ENCODE results near the gene HHIPL1. TPM values are rescaled to one million over a fixed set of nuclear protein-coding genes. Genes with fewer than 3 reads are reported as not detected.

The HHIPL1 gene
- total RNA-seq, 1 donor = 3.9 TPM

- DNase-seq (ENCODE audit: low read depth) = no peak
- no peak for TF ChIP-seq CTCF (IDR thresholded peaks at IDR 0.05; ENCODE audit: insufficient read depth, low read depth, low read length)
- H3K4me3 ChIP-seq (ENCODE audit: low read depth, low read length) = no peak overlapping the region
Observed at GRCh38 chr14:99670361-99671234, 25.7 kb downstream of the HHIPL1 start.

- no peak overlapping the region for H3K4me3 ChIP-seq (ENCODE audit: low read depth, low read length)
- TF ChIP-seq CTCF (IDR thresholded peaks at IDR 0.05; ENCODE audit: insufficient read depth, low read depth, low read length) = no peak
- no peak for DNase-seq (ENCODE audit: low read depth)
Observed at GRCh38 chr14:99671235-99672224, 26.6 kb downstream of the HHIPL1 start.

GRCh38 chr14:99672506-99673304 is 27.8 kb downstream of the HHIPL1 start:
- H3K4me3 ChIP-seq (ENCODE audit: low read depth, low read length) = no peak overlapping the region
- no peak for DNase-seq (ENCODE audit: low read depth)
- TF ChIP-seq CTCF (IDR thresholded peaks at IDR 0.05; ENCODE audit: insufficient read depth, low read depth, low read length) = no peak

- no peak for DNase-seq (ENCODE audit: low read depth)
- no peak for TF ChIP-seq CTCF (IDR thresholded peaks at IDR 0.05; ENCODE audit: insufficient read depth, low read depth, low read length)
- H3K4me3 ChIP-seq (ENCODE audit: low read depth, low read length) = no peak overlapping the region
Observed at GRCh38 chr14:99673305-99674063, 28.6 kb downstream of the HHIPL1 start.

GRCh38 chr14:99674064-99674650 is 29.2 kb downstream of the HHIPL1 start:
- no peak overlapping the region for H3K4me3 ChIP-seq (ENCODE audit: low read depth, low read length)
- TF ChIP-seq CTCF (IDR thresholded peaks at IDR 0.05; ENCODE audit: insufficient read depth, low read depth, low read length) = no peak
- no peak for DNase-seq (ENCODE audit: low read depth)

All from fibroblast of villous mesenchyme (primary cell).